HepG2 (cell line): ENCODE measurements around the gene HSD3B1.

Experiments
- AKAP8 ChIP-seq: sonication (generic); formaldehyde crosslinking; IDR thresholded peaks from 2 replicates; pipeline ENCODE4 v1.5.1; 2020; ENCODE audit warnings: mild to moderate bottlenecking, missing genetic modification reagents
- ATF1 ChIP-seq: IDR thresholded peaks from 2 replicates; pipeline ENCODE4 v1.6.1; 2016; ENCODE audit warnings: mild to moderate bottlenecking, control low read depth
- CREB1 ChIP-seq, 2 experiments: fragments of 450-650 bp in 1 of 2; IDR thresholded peaks; 2 replicates each; pipeline ENCODE4 v1.6.1; 2016 to 2017; ENCODE audit warnings: control low read depth in 1 of 2, mild to moderate bottlenecking in 1 of 2, missing compliant biosample characterization in 1 of 2, missing genetic modification characterization in 1 of 2
- HMG20B ChIP-seq: conservative IDR thresholded peaks from 2 replicates; pipeline ENCODE4 v1.6.1; 2016; ENCODE audit warnings: missing genetic modification reagents, missing compliant biosample characterization
- TCF12 ChIP-seq, 2 experiments: fragments of 450-650 bp in 1 of 2; sonication (generic) in 1 of 2; formaldehyde crosslinking in 1 of 2; IDR thresholded peaks; 2 replicates each; pipeline versions ENCODE4 v1.6.1 to v1.8.0; 2017 to 2022; ENCODE audit warnings: antibody characterized with exemption in 1 of 2, mild to moderate bottlenecking in 1 of 2, missing genetic modification reagents in 1 of 2, moderate library complexity in 1 of 2
- ZNF180 ChIP-seq: sonication (generic); formaldehyde crosslinking; IDR thresholded peaks from 2 replicates; pipeline ENCODE4 v1.4.0; 2020; ENCODE audit warnings: low read depth, missing genetic modification reagents, borderline replicate concordance
- ZNF740 ChIP-seq: sonication (generic); formaldehyde crosslinking; IDR thresholded peaks from 2 replicates; pipeline ENCODE4 v1.4.0; 2020; ENCODE audit warnings: missing genetic modification reagents
- TF ChIP-seq, protein P1 (sequence below): sonication (generic); formaldehyde crosslinking; IDR thresholded peaks from 2 replicates; pipeline ENCODE4 v1.4.0; 2020; ENCODE audit warnings: missing genetic modification reagents
- TF ChIP-seq, protein P2 (sequence below): sonication (generic); formaldehyde crosslinking; IDR thresholded peaks from 2 replicates; pipeline ENCODE4 v1.5.0; 2020; ENCODE audit warnings: mild to moderate bottlenecking, missing genetic modification reagents, moderate library complexity

- TF ChIP-seq TCF12 (IDR thresholded peaks at IDR 0.05) (no peak), TCF12 (CRISPR knock-in tag; IDR thresholded peaks at IDR 0.05) (no peak), AKAP8 (no peak), ZNF180 (CRISPR knock-in tag) (no peak), ATF1 (CRISPR knock-in tag) (no peak), ZNF740 (CRISPR knock-in tag) (no peak), CREB1 (IDR thresholded peaks at IDR 0.05) (no peak), CREB1 (CRISPR knock-in tag; IDR thresholded peaks at IDR 0.05) (no peak), HMG20B (CRISPR knock-in tag) (no peak)
- TF ChIP-seq, protein P1, sequence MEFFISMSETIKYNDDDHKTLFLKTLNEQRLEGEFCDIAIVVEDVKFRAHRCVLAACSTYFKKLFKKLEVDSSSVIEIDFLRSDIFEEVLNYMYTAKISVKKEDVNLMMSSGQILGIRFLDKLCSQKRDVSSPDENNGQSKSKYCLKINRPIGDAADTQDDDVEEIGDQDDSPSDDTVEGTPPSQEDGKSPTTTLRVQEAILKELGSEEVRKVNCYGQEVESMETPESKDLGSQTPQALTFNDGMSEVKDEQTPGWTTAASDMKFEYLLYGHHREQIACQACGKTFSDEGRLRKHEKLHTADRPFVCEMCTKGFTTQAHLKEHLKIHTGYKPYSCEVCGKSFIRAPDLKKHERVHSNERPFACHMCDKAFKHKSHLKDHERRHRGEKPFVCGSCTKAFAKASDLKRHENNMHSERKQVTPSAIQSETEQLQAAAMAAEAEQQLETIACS (CRISPR knock-in tag), result no peak
- TF ChIP-seq, protein P2, sequence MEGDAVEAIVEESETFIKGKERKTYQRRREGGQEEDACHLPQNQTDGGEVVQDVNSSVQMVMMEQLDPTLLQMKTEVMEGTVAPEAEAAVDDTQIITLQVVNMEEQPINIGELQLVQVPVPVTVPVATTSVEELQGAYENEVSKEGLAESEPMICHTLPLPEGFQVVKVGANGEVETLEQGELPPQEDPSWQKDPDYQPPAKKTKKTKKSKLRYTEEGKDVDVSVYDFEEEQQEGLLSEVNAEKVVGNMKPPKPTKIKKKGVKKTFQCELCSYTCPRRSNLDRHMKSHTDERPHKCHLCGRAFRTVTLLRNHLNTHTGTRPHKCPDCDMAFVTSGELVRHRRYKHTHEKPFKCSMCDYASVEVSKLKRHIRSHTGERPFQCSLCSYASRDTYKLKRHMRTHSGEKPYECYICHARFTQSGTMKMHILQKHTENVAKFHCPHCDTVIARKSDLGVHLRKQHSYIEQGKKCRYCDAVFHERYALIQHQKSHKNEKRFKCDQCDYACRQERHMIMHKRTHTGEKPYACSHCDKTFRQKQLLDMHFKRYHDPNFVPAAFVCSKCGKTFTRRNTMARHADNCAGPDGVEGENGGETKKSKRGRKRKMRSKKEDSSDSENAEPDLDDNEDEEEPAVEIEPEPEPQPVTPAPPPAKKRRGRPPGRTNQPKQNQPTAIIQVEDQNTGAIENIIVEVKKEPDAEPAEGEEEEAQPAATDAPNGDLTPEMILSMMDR (CRISPR knock-in tag), result no peak
Observed at GRCh38 chr1:119516247-119516646, 9.2 kb downstream of the HSD3B1 start.
